ENCODE results near the gene STRADA.

Gene STRADA

DNA sequence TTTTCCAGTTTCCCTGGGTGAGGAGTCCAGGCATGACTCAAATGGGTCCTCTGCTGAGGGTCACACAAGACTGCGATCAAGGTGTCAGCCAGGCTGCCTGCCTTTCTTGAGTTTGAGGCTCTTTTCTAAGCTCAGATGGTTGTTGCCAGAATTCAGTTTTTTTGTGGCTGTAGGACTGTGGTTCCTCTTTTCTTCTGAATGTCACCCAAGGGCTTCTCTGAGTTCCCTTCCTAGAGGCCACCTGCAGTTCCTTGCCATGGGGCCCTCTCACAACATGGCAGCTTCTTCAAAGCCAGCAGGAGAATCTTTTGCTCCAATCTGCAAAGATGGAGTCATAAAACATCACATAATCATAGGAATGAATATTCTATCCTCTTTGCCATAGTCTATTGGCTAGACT is 59.2 kb downstream of the STRADA start:
- no peak for DNase-seq

DNA sequence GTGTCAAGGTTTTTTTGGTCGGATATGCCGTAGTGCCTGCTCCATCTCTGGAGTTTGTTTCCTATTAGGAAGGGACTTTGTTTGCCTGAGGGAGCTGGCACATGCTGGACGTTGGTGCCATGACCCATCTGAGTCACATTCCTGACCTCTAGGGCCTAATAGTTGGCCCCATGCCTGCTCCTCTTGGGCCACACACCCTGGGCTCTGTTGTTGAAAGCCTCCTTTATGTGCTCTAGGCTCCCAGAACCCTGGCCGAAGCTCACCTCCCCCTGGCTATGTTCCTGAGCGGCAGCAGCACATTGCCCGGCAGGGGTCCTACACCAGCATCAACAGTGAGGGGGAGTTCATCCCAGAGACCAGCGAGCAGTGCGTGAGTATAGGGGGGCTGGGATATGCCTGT is 60.1 kb downstream of the STRADA start:
- no peak for DNase-seq

DNA sequence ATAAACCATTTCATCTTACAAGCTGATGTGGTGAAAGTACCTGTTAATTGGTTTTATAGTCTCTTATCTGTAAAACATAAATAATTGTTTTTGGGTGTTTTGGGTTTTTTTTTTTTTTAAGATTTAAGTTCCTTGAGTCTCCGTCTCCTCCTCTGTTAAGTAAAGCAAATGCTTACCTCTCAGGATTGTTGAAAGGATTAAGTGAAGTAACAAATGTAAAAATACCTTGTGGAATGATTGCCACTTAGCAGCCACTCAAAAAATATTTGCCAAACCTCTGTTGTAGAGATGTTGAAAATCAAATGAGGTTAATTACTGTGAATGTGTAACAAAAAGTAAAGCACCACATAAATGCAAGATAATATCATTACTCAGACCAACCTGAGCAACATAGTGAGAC is 60.9 kb downstream of the STRADA start:
- DNase-seq: no peak

DNA sequence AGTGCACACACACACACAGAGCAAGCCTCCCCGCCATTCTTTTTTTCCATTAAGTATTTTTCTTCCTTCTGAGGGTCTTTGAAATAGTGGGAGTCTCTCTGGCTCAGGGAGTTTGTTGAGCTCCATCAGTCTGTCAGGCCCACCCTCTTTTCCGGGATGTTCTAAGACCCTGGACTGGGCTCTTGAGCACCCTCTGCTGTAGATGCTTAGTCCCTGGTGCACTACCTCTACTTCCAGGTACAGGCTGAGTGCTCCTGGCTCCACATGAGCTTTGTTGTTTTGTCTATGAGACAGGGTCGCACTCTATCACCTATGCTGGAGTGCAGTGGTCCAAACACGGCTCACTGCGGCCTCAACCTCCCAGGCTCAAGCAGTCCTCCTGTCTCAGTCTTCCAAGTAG is 62.4 kb downstream of the STRADA start:
- no peak for DNase-seq

DNA sequence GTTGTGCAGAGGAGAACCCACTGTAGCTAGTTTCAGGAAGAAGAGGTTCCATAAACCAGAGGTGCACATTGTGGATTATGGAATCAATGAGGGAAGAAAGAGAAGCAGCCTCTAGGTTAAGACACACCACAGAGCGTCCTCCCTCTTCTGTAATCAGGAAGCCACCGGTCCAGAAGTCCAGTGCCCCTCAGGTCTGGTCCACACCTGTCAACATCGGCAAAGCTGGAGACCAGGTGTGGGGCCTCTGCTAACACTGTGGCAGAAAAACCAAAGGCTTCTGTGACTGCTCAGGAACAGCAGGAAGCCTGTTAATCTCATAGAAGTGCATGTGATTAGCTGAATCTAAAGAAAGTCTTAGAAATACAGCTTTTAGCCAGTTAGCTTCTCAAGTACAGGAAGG is 65.0 kb downstream of the STRADA start:
- no peak for DNase-seq

DNA sequence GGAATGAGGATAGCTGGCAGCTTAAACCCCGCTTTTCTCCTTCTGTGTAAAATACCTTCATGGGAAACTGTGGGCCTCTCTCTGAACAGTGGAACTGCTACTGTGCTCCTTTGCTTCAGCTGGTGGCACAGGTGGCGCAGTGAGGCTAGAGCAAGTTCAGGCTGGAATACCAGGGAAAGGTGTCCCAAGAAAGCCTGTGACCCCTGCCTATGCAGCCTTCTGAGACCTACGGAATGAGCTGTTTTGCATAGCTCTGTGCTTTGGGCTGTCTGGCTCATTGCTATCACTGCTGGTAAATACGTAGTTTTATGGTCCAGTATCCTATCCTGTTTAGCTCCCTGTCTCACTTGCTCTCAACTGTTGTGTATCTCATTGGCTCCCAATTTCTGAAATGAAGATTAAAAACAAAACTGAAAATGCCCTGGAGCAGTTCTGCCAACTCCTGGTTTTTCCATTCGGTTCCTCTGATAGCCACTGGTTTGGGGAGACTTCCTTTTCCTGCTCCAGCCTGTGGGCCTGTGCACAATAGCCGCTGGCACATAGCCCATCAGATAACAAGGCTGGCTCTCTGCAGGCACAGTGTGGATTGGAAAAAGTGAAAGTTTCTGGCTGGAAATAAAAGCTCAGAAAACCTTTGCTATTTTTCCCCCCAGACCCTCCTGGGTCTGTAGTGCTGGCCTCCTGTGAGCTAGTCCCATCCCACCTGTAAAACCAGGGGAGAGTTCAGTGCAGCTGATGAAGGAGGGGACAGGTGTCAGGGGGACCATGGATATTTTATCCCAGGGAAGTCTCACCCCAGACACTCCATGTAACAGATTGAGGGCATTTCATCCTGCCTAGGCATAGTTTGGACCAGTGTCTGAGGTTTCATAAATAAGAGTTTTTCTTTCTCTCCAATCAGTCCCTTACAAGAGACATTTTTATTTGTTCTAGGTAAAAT is 65.7 kb downstream of the STRADA start:
- peak in 1 of 2 experiments; percentile 25 for DNase-seq

DNA sequence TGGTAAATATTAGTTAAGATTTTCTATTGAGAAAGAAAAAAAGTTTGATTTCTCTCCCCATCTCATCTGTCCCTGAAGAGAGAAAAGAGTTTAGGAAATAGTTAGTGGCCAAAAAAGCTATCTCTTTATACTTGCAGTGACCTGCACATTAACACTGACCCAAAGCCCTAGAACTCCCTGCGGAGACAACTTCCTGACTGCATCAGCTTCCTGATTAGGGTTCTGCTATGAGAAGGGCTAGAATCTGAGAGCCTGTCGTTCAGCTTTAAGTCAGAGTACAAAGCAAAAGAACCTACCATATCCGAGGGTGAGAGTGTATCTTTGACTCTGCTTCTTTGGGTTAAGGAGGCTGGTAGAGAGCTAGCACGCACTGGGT is 66.4 kb downstream of the STRADA start:
- DNase-seq: no peak

DNA sequence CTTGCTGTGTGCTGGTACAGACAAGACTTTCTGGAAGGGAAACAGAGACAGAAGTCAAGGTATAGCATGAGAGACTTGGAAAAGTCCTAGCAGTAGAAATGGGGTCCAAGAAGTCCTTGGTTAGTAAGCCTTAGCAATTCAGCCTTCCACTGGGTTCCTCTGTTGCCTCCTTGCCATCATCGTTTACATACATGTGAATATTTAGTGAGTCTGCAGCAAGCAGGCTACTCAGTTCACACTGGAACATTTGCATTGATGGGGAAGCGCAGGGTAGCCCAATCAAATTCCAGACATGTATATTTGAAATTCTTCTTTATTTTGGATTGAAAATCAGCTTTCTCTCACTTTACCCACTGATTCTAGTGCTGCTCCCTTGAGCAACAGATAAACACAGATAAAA is 68.7 kb downstream of the STRADA start:
- no peak for DNase-seq

DNA sequence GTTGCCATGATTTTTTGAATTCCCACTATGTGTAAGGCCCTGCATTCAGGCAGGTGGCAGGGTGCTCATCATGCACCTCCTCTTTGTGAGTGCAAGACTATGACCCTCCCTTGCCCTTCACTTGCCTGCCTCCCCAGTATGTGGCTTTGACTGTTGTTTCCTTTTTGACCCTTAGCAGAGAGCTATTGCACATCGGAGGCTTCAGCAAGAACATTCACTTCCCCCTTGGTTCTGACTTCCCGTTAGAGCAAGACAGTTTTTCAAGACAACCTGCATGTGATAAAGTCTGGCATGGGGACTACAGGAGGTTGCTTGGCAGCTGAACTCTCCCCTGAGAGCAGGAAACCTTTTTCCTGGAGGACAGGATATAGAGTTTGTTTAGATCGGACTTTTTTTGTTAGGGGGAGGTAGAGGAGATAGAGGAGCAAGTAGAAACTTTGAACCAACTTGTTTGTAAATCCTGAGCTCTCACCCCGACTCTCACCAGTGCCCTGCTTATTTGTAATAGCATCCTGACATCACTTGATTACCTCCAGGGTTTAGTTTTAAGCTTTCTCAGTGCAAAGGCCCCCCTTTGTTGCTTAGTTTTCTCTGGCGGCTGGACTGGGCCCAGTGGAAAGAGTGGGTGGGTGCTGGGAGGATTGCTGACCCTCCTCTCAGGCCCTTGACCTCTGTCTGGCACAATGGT is 75.9 kb downstream of the STRADA start:
- no peak for DNase-seq

DNA sequence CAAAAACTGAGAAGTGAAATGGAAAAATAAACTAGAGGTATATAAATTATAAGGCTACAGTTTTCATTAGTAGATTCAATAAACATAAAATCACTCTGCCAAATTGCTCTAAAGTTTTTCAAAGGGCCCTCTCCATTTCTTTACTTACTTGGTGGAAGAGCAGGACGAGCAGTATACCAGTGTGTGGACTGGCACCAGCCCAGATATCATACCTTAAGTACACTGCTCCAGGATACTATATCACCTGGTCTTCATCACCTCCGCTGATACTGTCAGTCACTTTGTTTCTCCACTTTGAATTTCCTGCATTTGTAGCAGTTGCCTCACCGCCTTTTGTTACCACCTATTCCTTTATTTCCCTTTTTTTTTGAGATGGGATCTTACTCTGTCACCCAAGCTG is 81.7 kb downstream of the STRADA start:
- no peak for DNase-seq

DNA sequence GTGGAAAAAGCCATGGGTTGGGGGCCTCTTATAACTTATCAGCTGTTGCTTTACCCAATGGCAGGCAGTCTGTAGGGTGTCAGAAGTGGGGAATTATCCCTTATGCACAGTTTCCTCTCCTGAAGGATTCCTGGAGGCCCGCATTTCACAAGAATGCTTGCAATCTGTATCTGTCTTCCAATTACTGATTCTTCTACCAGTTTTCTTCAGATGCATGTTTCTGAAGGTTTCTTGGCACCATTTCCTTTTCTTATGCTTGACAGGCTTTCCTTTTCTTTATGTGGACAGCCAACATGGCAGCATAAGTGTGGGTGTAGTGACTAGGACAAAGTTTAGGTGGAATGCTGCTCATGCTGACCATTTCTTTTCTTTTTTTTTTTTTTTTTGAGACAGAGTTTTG is 83.2 kb downstream of the STRADA start:
- DNase-seq: no peak

DNA sequence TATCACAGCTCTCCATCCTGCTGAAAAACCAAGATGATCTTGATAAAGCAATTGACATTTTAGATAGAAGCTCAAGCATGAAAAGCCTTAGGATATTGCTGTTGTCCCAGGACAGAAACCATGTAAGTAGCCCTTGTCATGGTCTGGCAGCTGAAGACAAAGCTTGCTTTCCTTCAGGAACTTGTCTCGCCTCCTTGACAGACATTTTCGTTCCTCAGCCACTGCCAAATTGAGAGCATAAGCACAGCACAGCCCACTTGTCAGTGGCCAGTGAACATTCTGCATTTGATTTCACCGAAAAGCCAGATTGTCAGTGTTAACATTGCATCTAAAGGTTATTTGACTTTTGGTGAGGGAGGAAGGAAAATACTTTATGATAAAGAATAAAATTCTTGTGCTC is 83.8 kb downstream of the STRADA start:
- DNase-seq: no peak

DNA sequence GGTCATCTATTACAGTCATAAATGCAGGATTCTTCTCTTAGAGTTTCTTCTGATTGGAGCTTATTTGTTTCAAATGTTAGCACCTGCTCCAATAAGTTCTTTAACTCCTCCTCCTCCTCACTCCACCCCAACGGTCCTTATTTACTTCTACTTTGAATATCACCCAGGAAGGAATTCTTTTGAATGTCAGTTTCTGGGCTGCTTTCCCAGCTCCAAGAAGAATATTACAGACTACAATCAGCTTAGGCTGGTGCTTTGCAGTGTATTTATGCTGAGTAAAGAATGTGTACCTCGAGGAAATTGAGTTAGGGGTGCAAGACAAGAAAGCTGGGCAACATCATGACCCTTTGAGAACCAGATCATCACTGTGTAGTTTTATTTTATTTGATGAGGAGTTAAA is 88.5 kb downstream of the STRADA start:
- DNase-seq: no peak
